Cerebellar cortex (tissue), 1 donor: ENCODE results near the gene ATP6V1A.
"Not testable (repeated sequence)": the region's sequence is repeated elsewhere in the genome, so short reads cannot be mapped to it uniquely, and the experiment has no call there.

Experiments used
- DNase-seq: peaks from one replicate; pipeline ENCODE4 v3.0.0-alpha.2; 2015; ENCODE audit warnings: low spot score

ATP6V1A gene

GRCh38 chr3:113828600-113828999 lies 81.8 kb downstream of the ATP6V1A start:
- DNase-seq, result no peak

GRCh38 chr3:113829576-113830354 lies 82.9 kb downstream of the ATP6V1A start:
- no peak for DNase-seq

GRCh38 chr3:113831103-113831355 lies 84.2 kb downstream of the ATP6V1A start:
- no peak for DNase-seq

- DNase-seq, result no peak
Measured at GRCh38 chr3:113832477-113833164, 85.8 kb downstream of the ATP6V1A start.

- no peak for DNase-seq
Measured at GRCh38 chr3:113834983-113835382, 88.1 kb downstream of the ATP6V1A start.

GRCh38 chr3:113838631-113839209 lies 91.9 kb downstream of the ATP6V1A start, which contains the start of gene GRAMD1C:
GRAMD1C (plus strand) TSS chr3:113838788; CDS start chr3:113838910, 122 bp downstream.
- peak; percentile 85 for DNase-seq

- DNase-seq, result peak; percentile 4
Measured at GRCh38 chr3:113839551-113839950, 92.7 kb downstream of the ATP6V1A start.

- peak; percentile 55 for DNase-seq
Measured at GRCh38 chr3:113844622-113845222, 97.9 kb downstream of the ATP6V1A start.

- DNase-seq, result no peak
Measured at GRCh38 chr3:113847247-113847646, 100.4 kb downstream of the ATP6V1A start.

- DNase-seq, result no peak
Measured at GRCh38 chr3:113847664-113848461, 101.0 kb downstream of the ATP6V1A start.

- DNase-seq, result not testable (repeated sequence)
Measured at GRCh38 chr3:113849071-113849470, 102.2 kb downstream of the ATP6V1A start.

GRCh38 chr3:113849841-113850240 lies 103.0 kb downstream of the ATP6V1A start:
- not testable (repeated sequence) for DNase-seq

- not testable (repeated sequence) for DNase-seq
Measured at GRCh38 chr3:113850391-113850790, 103.6 kb downstream of the ATP6V1A start.

GRCh38 chr3:113852506-113852905 lies 105.7 kb downstream of the ATP6V1A start:
- no peak for DNase-seq
